ENCODE data around the gene NNMT.
"Not testable (repeated sequence)": the region's sequence is repeated elsewhere in the genome, so short reads cannot be mapped to it uniquely, and the experiment has no call there.

- TF ChIP-seq POLR2A (IDR thresholded peaks at IDR 0.05): not testable (repeated sequence)
- TF ChIP-seq, protein P1, sequence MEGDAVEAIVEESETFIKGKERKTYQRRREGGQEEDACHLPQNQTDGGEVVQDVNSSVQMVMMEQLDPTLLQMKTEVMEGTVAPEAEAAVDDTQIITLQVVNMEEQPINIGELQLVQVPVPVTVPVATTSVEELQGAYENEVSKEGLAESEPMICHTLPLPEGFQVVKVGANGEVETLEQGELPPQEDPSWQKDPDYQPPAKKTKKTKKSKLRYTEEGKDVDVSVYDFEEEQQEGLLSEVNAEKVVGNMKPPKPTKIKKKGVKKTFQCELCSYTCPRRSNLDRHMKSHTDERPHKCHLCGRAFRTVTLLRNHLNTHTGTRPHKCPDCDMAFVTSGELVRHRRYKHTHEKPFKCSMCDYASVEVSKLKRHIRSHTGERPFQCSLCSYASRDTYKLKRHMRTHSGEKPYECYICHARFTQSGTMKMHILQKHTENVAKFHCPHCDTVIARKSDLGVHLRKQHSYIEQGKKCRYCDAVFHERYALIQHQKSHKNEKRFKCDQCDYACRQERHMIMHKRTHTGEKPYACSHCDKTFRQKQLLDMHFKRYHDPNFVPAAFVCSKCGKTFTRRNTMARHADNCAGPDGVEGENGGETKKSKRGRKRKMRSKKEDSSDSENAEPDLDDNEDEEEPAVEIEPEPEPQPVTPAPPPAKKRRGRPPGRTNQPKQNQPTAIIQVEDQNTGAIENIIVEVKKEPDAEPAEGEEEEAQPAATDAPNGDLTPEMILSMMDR (IDR thresholded peaks at IDR 0.05): not testable (repeated sequence)
Measured at GRCh38 chr11:114341667-114342066, 45.5 kb downstream of the NNMT start.
